Endothelial cell of umbilical vein (primary cell): ENCODE results near the gene P3H2. TPM values are rescaled to one million over a fixed set of nuclear protein-coding genes. Genes with fewer than 3 reads are reported as not detected.

Experiments
- Bru-seq: library from RNA; stranded (reverse); fragments of 400-500 nt; gene quantifications from one replicate; lab custom pipeline; 2021; lab: Mats Ljungman, UMichigan
- BruChase-seq, 2 experiments: library from RNA; stranded (reverse); fragments of 400-500 nt; gene quantifications; one replicate each; lab custom pipeline; 2021; lab: Mats Ljungman, UMichigan
- BruUV-seq: library from RNA; stranded (reverse); fragments of 400-500 nt; replicated peaks from 2 replicates; lab custom pipeline; 2021; lab: Mats Ljungman, UMichigan
- CTCF ChIA-PET: fragments of 300-600, 350-600 bp; sonication (Branson Sonifier 250); formaldehyde crosslinking; loops from one replicate; lab custom pipeline; 2021; ENCODE audit warnings: antibody characterized with exemption, inconsistent platforms; lab: Charles Lee
- POLR2A ChIA-PET: fragments of 300-600, 350-600 bp; sonication (Branson Sonifier 250); formaldehyde crosslinking; loops from one replicate; lab custom pipeline; 2021; ENCODE audit warnings: antibody characterized with exemption, inconsistent platforms; lab: Charles Lee
- DNase-seq: peaks from one replicate; pipeline ENCODE4 v3.0.0-alpha.2; 2011; ENCODE audit warnings: low read depth, low spot score
- FAIRE-seq: peaks from 2 replicates; lab custom pipeline; 2011; peaks lifted over from hg19 to GRCh38; lab: Jason Lieb, UNC
- H2AFZ ChIP-seq: 2 replicates; pipeline ENCODE4 v1.6.0; 2012; ENCODE audit warnings: low read depth, low read length, control low read depth, inconsistent platforms
- H3K27ac ChIP-seq: 2 replicates; pipeline ENCODE4 v1.5.1; 2011; ENCODE audit warnings: low read depth, mild to moderate bottlenecking, control low read depth, low read length, moderate library complexity; ENCODE audit not compliant: insufficient read depth
- H3K27me3 ChIP-seq, 2 experiments: 2 replicates each; pipeline versions ENCODE4 v1.6.0 to v1.6.1; 2011; ENCODE audit warnings: low read length in 2 of 2, mixed read lengths in 1 of 2; ENCODE audit not compliant: control insufficient read depth in 2 of 2, insufficient read depth in 2 of 2
- H3K36me3 ChIP-seq, 2 experiments: 2 replicates in 1 of 2; 3 replicates in 1 of 2; pipeline ENCODE4 v1.5.1; 2011; ENCODE audit warnings: low read length in 2 of 2, mild to moderate bottlenecking in 1 of 2, moderate library complexity in 1 of 2; ENCODE audit not compliant: control insufficient read depth in 2 of 2, insufficient read depth in 2 of 2; ENCODE audit errors: extremely low read depth in 1 of 2
- H3K4me1 ChIP-seq: 3 replicates; pipeline ENCODE4 v1.5.1; 2011; ENCODE audit warnings: mild to moderate bottlenecking, low read length; ENCODE audit not compliant: control insufficient read depth, insufficient read depth; ENCODE audit errors: extremely low read depth
- H3K4me2 ChIP-seq: 2 replicates; pipeline ENCODE4 v1.6.1; 2011; ENCODE audit warnings: low read length, control low read depth, mixed read lengths; ENCODE audit not compliant: insufficient read depth
- H3K4me3 ChIP-seq, 3 experiments: fragments of 200-600 bp in 1 of 3; sonication (generic), shearing (Covaris generic) in 1 of 3; replicated peaks in 1 of 3; 2 replicates each; pipeline ENCODE4 v1.5.1; 2011 to 2016; ENCODE audit warnings: control low read depth in 3 of 3, low read length in 3 of 3, mild to moderate bottlenecking in 2 of 3, inconsistent platforms in 1 of 3, low read depth in 1 of 3, moderate library complexity in 1 of 3; ENCODE audit not compliant: insufficient read depth in 1 of 3
- H3K79me2 ChIP-seq: 2 replicates; pipeline ENCODE4 v1.6.0; 2012; ENCODE audit warnings: low read length, inconsistent platforms; ENCODE audit not compliant: control insufficient read depth, insufficient read depth
- H3K9ac ChIP-seq: replicated peaks from 2 replicates; pipeline ENCODE3; 2011; ENCODE audit warnings: low read length, control low read depth; ENCODE audit not compliant: insufficient read depth; ENCODE audit errors: extremely low read depth
- H3K9me1 ChIP-seq: replicated peaks from 3 replicates; pipeline ENCODE4 v1.6.0; 2011; ENCODE audit warnings: mild to moderate bottlenecking, low read length; ENCODE audit not compliant: control insufficient read depth, insufficient read depth; ENCODE audit errors: extremely low read depth
- H3K9me3 ChIP-seq: replicated peaks from 2 replicates; pipeline ENCODE4 v1.5.1; 2012; ENCODE audit warnings: low read length, inconsistent platforms; ENCODE audit not compliant: control insufficient read depth, insufficient read depth
- H4K20me1 ChIP-seq: replicated peaks from 2 replicates; pipeline ENCODE3; 2011; ENCODE audit warnings: mild to moderate bottlenecking, low read length; ENCODE audit not compliant: control insufficient read depth, insufficient read depth; ENCODE audit errors: extremely low read depth
- CTCF ChIP-seq, 2 donors: IDR thresholded peaks; 1 replicate in 1 of 2; 2 replicates in 1 of 2; pipeline ENCODE4 v1.5.1; 2011; ENCODE audit warnings: low read length in 2 of 2, mild to moderate bottlenecking in 2 of 2, moderate library complexity in 2 of 2, control low read depth in 1 of 2, inconsistent platforms in 1 of 2, low read depth in 1 of 2; ENCODE audit not compliant: insufficient read depth in 1 of 2; ENCODE audit errors: extremely low read depth in 1 of 2
- EZH2 ChIP-seq: IDR thresholded peaks from 2 replicates; pipeline ENCODE4 v1.6.1; 2012; ENCODE audit warnings: borderline replicate concordance, low read depth, mild to moderate bottlenecking, moderate library complexity, low read length, inconsistent platforms; ENCODE audit not compliant: severe bottlenecking
- FOS ChIP-seq: IDR thresholded peaks from 2 replicates; pipeline ENCODE4 v1.6.1; 2011; ENCODE audit warnings: mild to moderate bottlenecking, low read length, moderate library complexity, borderline replicate concordance; ENCODE audit not compliant: insufficient read depth
- GATA2 ChIP-seq: IDR thresholded peaks from 2 replicates; pipeline ENCODE4 v1.7.0; 2011; ENCODE audit warnings: low read depth, mild to moderate bottlenecking, moderate library complexity, mixed read lengths, low read length; ENCODE audit not compliant: insufficient read length, insufficient read depth
- JUN ChIP-seq: IDR thresholded peaks from 2 replicates; pipeline ENCODE4 v1.6.1; 2011; ENCODE audit warnings: borderline replicate concordance, low read depth; ENCODE audit not compliant: insufficient read length, insufficient read depth
- MYC ChIP-seq: IDR thresholded peaks from one replicate; pipeline ENCODE4 v1.6.1; 2011; ENCODE audit warnings: mild to moderate bottlenecking, low read depth, low read length
- POLR2A ChIP-seq: IDR thresholded peaks from 2 replicates; pipeline ENCODE4 v1.6.1; 2012; ENCODE audit warnings: low read depth, mild to moderate bottlenecking, control low read depth, low read length
- POLR2AphosphoS5 ChIP-seq: IDR thresholded peaks from 2 replicates; pipeline ENCODE4 v1.6.1; 2012; ENCODE audit warnings: low read depth, mild to moderate bottlenecking, control low read depth, low read length, moderate library complexity; ENCODE audit not compliant: insufficient read depth
- dilution Hi-C: fragments of 300-500 bp; cut with MboI; formaldehyde crosslinking; loops from one replicate; pipeline ENCODE4 v1.15.0; 2019; ENCODE audit warnings: low sequenced_read_pairs; ENCODE audit not compliant: extremely low pct_ligation_motif_present
- intact Hi-C: fragments of 100-400 bp; cut with micrococcal nuclease; formaldehyde crosslinking; loops from one replicate; pipeline ENCODE4 v1.10.0; 2022
- long read RNA-seq: library from polyadenylated mRNA; stranded (forward); transcript quantifications from one replicate; pipeline ENCODE4 v2.0.0, GENCODE V29; 2021
- polyA minus RNA-seq, 3 experiments: library from RNA; depleted of rRNA, polyadenylated mRNA; stranded (reverse); fragments of >200 nt; gene quantifications; 1 replicate in 1 of 3; 2 replicates in 2 of 3; pipeline ENCODE4 v1.2.3, GENCODE V29; 2011
- polyA plus RNA-seq, 4 experiments: library from polyadenylated mRNA; depleted of rRNA in 3 of 4; stranded (reverse) in 3 of 4; unstranded in 1 of 4; fragments of >200 nt; gene quantifications; 2 replicates each; pipeline versions ENCODE4 v1.2.1 to v1.2.3, GENCODE V29; 2011 to 2012; ENCODE audit warnings: missing spikeins in 1 of 4
- total RNA-seq: library from RNA; stranded (reverse); gene quantifications from 2 replicates; pipeline ENCODE4 v1.2.3, GENCODE V29; 2021
- TF ChIP-seq, protein P1 (sequence below): IDR thresholded peaks from 2 replicates; pipeline ENCODE4 v1.6.1; 2011; ENCODE audit not compliant: insufficient read depth, insufficient read length

The P3H2 gene, protein sequence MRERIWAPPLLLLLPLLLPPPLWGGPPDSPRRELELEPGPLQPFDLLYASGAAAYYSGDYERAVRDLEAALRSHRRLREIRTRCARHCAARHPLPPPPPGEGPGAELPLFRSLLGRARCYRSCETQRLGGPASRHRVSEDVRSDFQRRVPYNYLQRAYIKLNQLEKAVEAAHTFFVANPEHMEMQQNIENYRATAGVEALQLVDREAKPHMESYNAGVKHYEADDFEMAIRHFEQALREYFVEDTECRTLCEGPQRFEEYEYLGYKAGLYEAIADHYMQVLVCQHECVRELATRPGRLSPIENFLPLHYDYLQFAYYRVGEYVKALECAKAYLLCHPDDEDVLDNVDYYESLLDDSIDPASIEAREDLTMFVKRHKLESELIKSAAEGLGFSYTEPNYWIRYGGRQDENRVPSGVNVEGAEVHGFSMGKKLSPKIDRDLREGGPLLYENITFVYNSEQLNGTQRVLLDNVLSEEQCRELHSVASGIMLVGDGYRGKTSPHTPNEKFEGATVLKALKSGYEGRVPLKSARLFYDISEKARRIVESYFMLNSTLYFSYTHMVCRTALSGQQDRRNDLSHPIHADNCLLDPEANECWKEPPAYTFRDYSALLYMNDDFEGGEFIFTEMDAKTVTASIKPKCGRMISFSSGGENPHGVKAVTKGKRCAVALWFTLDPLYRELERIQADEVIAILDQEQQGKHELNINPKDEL
- total RNA-seq (4.8 and 6.6 TPM in 2 replicates), polyA plus RNA-seq (5.8 and 6.8 TPM in 2 replicates), polyA minus RNA-seq (6.3 and 8.3 TPM in 2 replicates), Bru-seq, nascent RNA (percentile 46 among the genes with signal in this experiment), BruChase-seq, experiment 1, labeled RNA remaining after a 6-hour chase (percentile 38 among the genes with signal in this experiment), BruChase-seq, experiment 2, labeled RNA remaining after a 2-hour chase (percentile 39 among the genes with signal in this experiment)
- 5.3 and 5.8 TPM in 2 replicates for polyA plus RNA-seq (2011; cell fraction: cytosol; rRNA removed)
- polyA plus RNA-seq (2011; cell fraction: nucleus; rRNA removed), result 5.5 and 7.2 TPM in 2 replicates
- polyA plus RNA-seq (2012), result 17.3 and 21.4 TPM in 2 replicates
- polyA minus RNA-seq (2011; cell fraction: cytosol; rRNA and poly(A)+ RNA removed), result not detected
- 7.1 and 11.3 TPM in 2 replicates for polyA minus RNA-seq (2011; cell fraction: nucleus; rRNA and poly(A)+ RNA removed)
- long read RNA-seq, transcript P3H2-201 (15 exons, 3,509 nt), result major isoform, 12 of 13 reads
- long read RNA-seq, partial matches to known transcripts, result 0 of 13 reads
- long read RNA-seq, other reads (novel, unspliced or antisense), result 1 of 13 reads

GRCh38 chr3:190120269-190121060 is at the start of gene P3H2:
TSS of gene P3H2 (minus strand) at chr3:190120897. CDS start at chr3:190120731, 166 bp downstream.
- H3K9me1 ChIP-seq, result no peaks in the 10 kb centered on the region
- peaks cover 9% of the 10 kb centered on the region for H3K4me1 ChIP-seq
- ChIA-PET CTCF (interaction anchor here (0.7 to 3.2 kb wide), 47 partner anchors 9 to 393 kb away, joined by 3 to 37 read pairs (median 5); partner anchors contain the start of gene CLDN1), POLR2A (interaction anchor here (0.5 to 1.4 kb wide), 4 partner anchors 19 to 95 kb away, joined by 3 to 8 read pairs (median 4); no protein-coding TSS in a partner anchor)
- peak; percentile 93 for DNase-seq
- H3K27me3 ChIP-seq, result peaks cover 0 to 2% of the 10 kb centered on the region in 2 experiments
- FAIRE-seq, result peak; percentile 75
- peak within 1 kb of the TSS; percentile 73 for H3K9ac ChIP-seq
- H4K20me1 ChIP-seq, result no peaks in the 10 kb centered on the region
- no peaks in the 10 kb centered on the region for H3K9me3 ChIP-seq
- TF ChIP-seq MYC (no peak), FOS (peak; percentile 43), POLR2AphosphoS5 (peak; percentile 56), EZH2 (no peak), GATA2 (no peak), POLR2A (no peak), CTCF (IDR thresholded peaks at IDR 0.05; ENCODE audit: extremely low read depth in 1 of 2, insufficient read depth in 1 of 2, low read depth in 1 of 2, low read length in 2 of 2) (peak; percentile 54 to 70), JUN (no peak)
- TF ChIP-seq, protein P1, sequence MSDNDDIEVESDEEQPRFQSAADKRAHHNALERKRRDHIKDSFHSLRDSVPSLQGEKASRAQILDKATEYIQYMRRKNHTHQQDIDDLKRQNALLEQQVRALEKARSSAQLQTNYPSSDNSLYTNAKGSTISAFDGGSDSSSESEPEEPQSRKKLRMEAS, result no peak
- H2AFZ ChIP-seq, result peak within 1 kb of the TSS; percentile 96
- peak within 1 kb of the TSS; percentile 51 for H3K27ac ChIP-seq
- intact Hi-C loops (loop anchor here (1.0 to 5.0 kb wide), 7 partner anchors 28 to 202 kb away; partner anchors contain the start of gene CLDN1), dilution Hi-C loops (no loop called here)
- no TSS peak for BruUV-seq
- no peaks in the 10 kb centered on the region for H3K79me2 ChIP-seq
- peak within 1 kb of the TSS; percentile 60 to 83 (median 62) for H3K4me3 ChIP-seq
- no peaks in the 10 kb centered on the region for H3K36me3 ChIP-seq
- H3K4me2 ChIP-seq, result peak within 1 kb of the TSS; percentile 65
